H9 (cell line): ENCODE results near the gene MSI2. TPM values are rescaled to one million over a fixed set of nuclear protein-coding genes. Genes with fewer than 3 reads are reported as not detected.

ENCODE experiments used
- DNase-seq: peaks from one replicate; pipeline ENCODE4 v3.0.0-alpha.2; 2017
- H2AFZ ChIP-seq: one replicate; pipeline ENCODE4 v1.6.1; 2013; ENCODE audit warnings: mild to moderate bottlenecking, low read length, control low read depth, moderate library complexity
- H2AK5ac ChIP-seq: 2 replicates; pipeline ENCODE4 v1.6.1; 2013; ENCODE audit warnings: low read length, control low read depth, mixed read lengths; ENCODE audit not compliant: insufficient read length
- H2BK120ac ChIP-seq: one replicate; pipeline ENCODE4 v1.6.1; 2013; ENCODE audit warnings: low read depth, mild to moderate bottlenecking, low read length, control low read depth, inconsistent platforms; ENCODE audit not compliant: poor library complexity, severe bottlenecking
- H2BK12ac ChIP-seq: 2 replicates; pipeline ENCODE4 v1.6.1; 2013; ENCODE audit warnings: low read length, control low read depth, mixed read lengths, low read depth; ENCODE audit not compliant: insufficient read length
- H2BK15ac ChIP-seq: 2 replicates; pipeline ENCODE4 v1.6.1; 2013; ENCODE audit warnings: low read depth, low read length, control low read depth
- H2BK20ac ChIP-seq: one replicate; pipeline ENCODE4 v1.6.1; 2013; ENCODE audit warnings: low read depth, mild to moderate bottlenecking, low read length, control low read depth, inconsistent platforms; ENCODE audit not compliant: poor library complexity, severe bottlenecking
- H2BK5ac ChIP-seq: 2 replicates; pipeline ENCODE4 v1.6.1; 2013; ENCODE audit warnings: low read length, control low read depth, mixed read lengths; ENCODE audit not compliant: insufficient read length
- H3K14ac ChIP-seq: 2 replicates; pipeline ENCODE4 v1.6.1; 2013; ENCODE audit warnings: low read length, control low read depth; ENCODE audit not compliant: insufficient read depth
- H3K18ac ChIP-seq: 2 replicates; pipeline ENCODE4 v1.6.1; 2013; ENCODE audit warnings: low read depth, mild to moderate bottlenecking, mixed read lengths, low read length, control low read depth; ENCODE audit not compliant: insufficient read length
- H3K23ac ChIP-seq: 2 replicates; pipeline ENCODE4 v1.6.1; 2013; ENCODE audit warnings: low read length, control low read depth, mixed read lengths, low read depth; ENCODE audit not compliant: insufficient read length
- H3K23me2 ChIP-seq: 2 replicates; pipeline ENCODE4 v1.6.1; 2013; ENCODE audit warnings: low read depth, mild to moderate bottlenecking, mixed read lengths, low read length, control low read depth; ENCODE audit not compliant: insufficient read length, poor library complexity, severe bottlenecking
- H3K27ac ChIP-seq: 2 replicates; pipeline ENCODE4 v1.5.1; 2013; ENCODE audit warnings: low read length, control low read depth, mixed read lengths, low read depth; ENCODE audit not compliant: insufficient read length
- H3K27me3 ChIP-seq: 2 replicates; pipeline ENCODE4 v1.6.1; 2013; ENCODE audit warnings: low read length, control low read depth, inconsistent platforms; ENCODE audit not compliant: insufficient read depth
- H3K4ac ChIP-seq: 2 replicates; pipeline ENCODE4 v1.6.1; 2013; ENCODE audit warnings: low read depth, mild to moderate bottlenecking, control low read depth, inconsistent platforms, low read length, moderate library complexity
- H3K4me1 ChIP-seq: 2 replicates; pipeline ENCODE4 v1.6.1; 2013; ENCODE audit warnings: low read length, control low read depth, inconsistent platforms; ENCODE audit not compliant: insufficient read depth
- H3K4me2 ChIP-seq: 2 replicates; pipeline ENCODE4 v1.6.1; 2013; ENCODE audit warnings: low read length, control low read depth, mixed read lengths; ENCODE audit not compliant: insufficient read length, insufficient read depth
- H3K56ac ChIP-seq: 2 replicates; pipeline ENCODE4 v1.6.1; 2013; ENCODE audit warnings: low read depth, mild to moderate bottlenecking, mixed read lengths, low read length, control low read depth; ENCODE audit not compliant: insufficient read length
- H3K79me1 ChIP-seq: 2 replicates; pipeline ENCODE4 v1.6.1; 2013; ENCODE audit warnings: low read depth, mild to moderate bottlenecking, moderate library complexity, low read length, control low read depth, inconsistent platforms; ENCODE audit not compliant: insufficient read depth, poor library complexity, severe bottlenecking
- H3K79me2 ChIP-seq: 2 replicates; pipeline ENCODE4 v1.6.1; 2013; ENCODE audit warnings: low read length, control low read depth, inconsistent platforms; ENCODE audit not compliant: insufficient read depth
- H3K9ac ChIP-seq: 2 replicates; pipeline ENCODE4 v1.6.1; 2013; ENCODE audit warnings: low read length, control low read depth, mixed read lengths; ENCODE audit not compliant: insufficient read length; ENCODE audit errors: extremely low read depth
- H3K9me3 ChIP-seq: one replicate; pipeline ENCODE4 v1.6.1; 2013; ENCODE audit warnings: low read depth, low read length, inconsistent platforms; ENCODE audit not compliant: control insufficient read depth
- H3T11ph ChIP-seq: one replicate; pipeline ENCODE4 v1.6.1; 2013; ENCODE audit warnings: mild to moderate bottlenecking, low read length, control low read depth, inconsistent platforms
- H4K20me1 ChIP-seq: one replicate; pipeline ENCODE4 v1.6.1; 2013; ENCODE audit not compliant: control insufficient read depth, insufficient read length, insufficient read depth
- H4K5ac ChIP-seq: 2 replicates; pipeline ENCODE4 v1.6.1; 2013; ENCODE audit warnings: low read depth, mild to moderate bottlenecking, mixed read lengths, low read length, control low read depth; ENCODE audit not compliant: insufficient read length
- H4K8ac ChIP-seq: replicated peaks from 2 replicates; pipeline ENCODE4 v1.6.1; 2013; ENCODE audit warnings: low read length, control low read depth, mixed read lengths, low read depth; ENCODE audit not compliant: insufficient read length
- H4K91ac ChIP-seq: 2 replicates; pipeline ENCODE4 v1.6.1; 2013; ENCODE audit warnings: low read depth, mild to moderate bottlenecking, moderate library complexity, mixed read lengths, low read length, control low read depth; ENCODE audit not compliant: insufficient read length
- H3K27ac Mint-ChIP-seq, 3 experiments: 2 replicates in 2 of 3; 3 replicates in 1 of 3; pipeline ENCODE4 v1.8.0; 2020 to 2021; ENCODE audit warnings: mixed read lengths in 3 of 3, mild to moderate bottlenecking in 1 of 3, moderate library complexity in 1 of 3
- H3K27me3 Mint-ChIP-seq: 2 replicates; pipeline ENCODE4 v1.8.0; 2021; ENCODE audit warnings: low read depth, mild to moderate bottlenecking, moderate library complexity, mixed read lengths
- H3K36me3 Mint-ChIP-seq, 3 experiments: 2 replicates in 2 of 3; 3 replicates in 1 of 3; pipeline ENCODE4 v1.8.0; 2020 to 2021; ENCODE audit warnings: low read depth in 3 of 3, mixed read lengths in 3 of 3; ENCODE audit not compliant: insufficient read depth in 1 of 3
- H3K4me1 Mint-ChIP-seq, 2 experiments: 2 replicates each; pipeline ENCODE4 v1.8.0; 2020; ENCODE audit warnings: mixed read lengths in 2 of 2
- H3K4me3 Mint-ChIP-seq, 2 experiments: 2 replicates in 1 of 2; 3 replicates in 1 of 2; pipeline ENCODE4 v1.8.0; 2020 to 2021; ENCODE audit warnings: mild to moderate bottlenecking in 2 of 2, mixed read lengths in 2 of 2, moderate library complexity in 1 of 2
- H3K9me3 Mint-ChIP-seq, 2 experiments: 2 replicates in 1 of 2; 3 replicates in 1 of 2; pipeline ENCODE4 v1.8.0; 2020; ENCODE audit warnings: mild to moderate bottlenecking in 2 of 2, mixed read lengths in 2 of 2, moderate library complexity in 1 of 2
- CTCF ChIP-seq: fragments of 200-600 bp; sonication (generic); conservative IDR thresholded peaks from 3 replicates; pipeline ENCODE4 v1.8.0; 2021; ENCODE audit warnings: antibody characterized with exemption, mild to moderate bottlenecking
- WGBS: extraction: QIAGEN DNeasy Blood & Tissue Kit; methylation state at CpG from one replicate; pipeline ENCODE4 v1.1.7; 2013; ENCODE audit warnings: missing lambda C conversion rate, low lambda C conversion rate, mixed read lengths; ENCODE audit not compliant: insufficient read length; ENCODE audit errors: extremely low coverage; 5-methylcytosine and 5-hydroxymethylcytosine counted together
- total RNA-seq: library from RNA; stranded (reverse); gene quantifications from 2 replicates; pipeline ENCODE4 v1.2.1, GENCODE V29; 2021

The MSI2 gene
- total RNA-seq, 1 experiment from 2014 or later = 98.5 TPM

GRCh38 chr17:57381498-57381897 is 125.2 kb downstream of the MSI2 start:
- no peaks in the 10 kb centered on the region for H4K20me1 ChIP-seq
- no peak overlapping the region for H4K8ac ChIP-seq
- peaks cover 0 to 2% of the 10 kb centered on the region in 2 experiments; a peak in 2 of 5 replicates for H3K9me3 Mint-ChIP-seq
- no peak for DNase-seq
- no CpG with 5 or more reads among the region's 4 CpGs for WGBS
- no peak overlapping the region; the same call in 1 of the 2 replicates for H3K14ac ChIP-seq
- H3K27me3 ChIP-seq = no peaks in the 10 kb centered on the region
- H3K27ac Mint-ChIP-seq = peak overlapping the region in 1 of 3 experiments; percentile 58; a peak in 1 of 7 replicates
- H2BK120ac ChIP-seq = no peak overlapping the region
- H3K18ac ChIP-seq = peak overlapping the region; percentile 29
- no peak overlapping the region for H2BK5ac ChIP-seq
- H3K23me2 ChIP-seq = no peaks in the 10 kb centered on the region
- H4K91ac ChIP-seq = no peak overlapping the region
- no peak overlapping the region for H4K5ac ChIP-seq
- H3K27ac ChIP-seq = no peak overlapping the region
- no peak overlapping the region for H2AK5ac ChIP-seq
- H3T11ph ChIP-seq = no peak overlapping the region
- peaks cover 10 to 14% (median 13%) of the 10 kb centered on the region in 3 experiments for H3K36me3 Mint-ChIP-seq
- no peak overlapping the region for H2BK12ac ChIP-seq
- H3K56ac ChIP-seq = no peak overlapping the region
- H3K27me3 Mint-ChIP-seq = no peaks in the 10 kb centered on the region
- H2BK20ac ChIP-seq = no peak overlapping the region
- H3K23ac ChIP-seq = no peak overlapping the region
- H3K4ac ChIP-seq = no peak overlapping the region
- H3K4me1 Mint-ChIP-seq = peaks cover 38 to 50% of the 10 kb centered on the region in 2 experiments
- no peak overlapping the region for H2BK15ac ChIP-seq
- peaks cover 13% of the 10 kb centered on the region; the same call in 1 of the 2 replicates for H3K4me1 ChIP-seq
- H3K79me1 ChIP-seq = no peaks in the 10 kb centered on the region
- H3K4me2 ChIP-seq = no peak overlapping the region
- H3K79me2 ChIP-seq = no peaks in the 10 kb centered on the region
- no peak overlapping the region for H3K9ac ChIP-seq
- H2AFZ ChIP-seq = no peak overlapping the region
- H3K4me3 Mint-ChIP-seq = no peak overlapping the region; a peak in 1 of 5 replicates
- H3K9me3 ChIP-seq = no peaks in the 10 kb centered on the region
- no peak for TF ChIP-seq CTCF
